DMS 273 (cell line): Measurements from ENCODE around the gene SLC38A1.
"Not testable (repeated sequence)": the region's sequence is repeated elsewhere in the genome, so short reads cannot be mapped to it uniquely, and the experiment has no call there.

Experiments used
- DNase-seq: peaks from one replicate; lab custom pipeline; 2025; ENCODE audit not compliant: unreplicated experiment; lab: John Stamatoyannopoulos, UW

SLC38A1 gene

GRCh38 chr12:46265102-46265501, 3.7 kb downstream of the SLC38A1 start:
- no peak for DNase-seq

DNA sequence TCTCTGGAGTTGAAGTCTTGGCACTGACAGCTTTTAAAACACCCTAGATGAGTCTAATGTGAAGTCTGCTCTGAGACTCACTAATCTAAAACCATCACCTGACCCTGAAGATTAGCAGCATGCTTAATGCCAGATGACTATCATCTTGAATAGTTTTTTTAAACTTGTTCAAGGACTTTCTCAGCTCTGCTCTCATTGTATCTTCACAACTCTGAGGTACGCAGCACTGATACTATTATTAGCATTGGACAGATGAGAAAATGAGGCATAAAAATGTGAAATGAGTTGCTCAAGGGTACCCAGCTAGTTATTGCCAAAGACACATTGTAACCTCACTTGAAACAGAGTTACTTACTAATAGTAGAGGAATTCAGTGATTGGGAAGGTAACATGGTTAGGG, 4.8 kb downstream of the SLC38A1 start:
- DNase-seq, result peak; percentile 12

DNA sequence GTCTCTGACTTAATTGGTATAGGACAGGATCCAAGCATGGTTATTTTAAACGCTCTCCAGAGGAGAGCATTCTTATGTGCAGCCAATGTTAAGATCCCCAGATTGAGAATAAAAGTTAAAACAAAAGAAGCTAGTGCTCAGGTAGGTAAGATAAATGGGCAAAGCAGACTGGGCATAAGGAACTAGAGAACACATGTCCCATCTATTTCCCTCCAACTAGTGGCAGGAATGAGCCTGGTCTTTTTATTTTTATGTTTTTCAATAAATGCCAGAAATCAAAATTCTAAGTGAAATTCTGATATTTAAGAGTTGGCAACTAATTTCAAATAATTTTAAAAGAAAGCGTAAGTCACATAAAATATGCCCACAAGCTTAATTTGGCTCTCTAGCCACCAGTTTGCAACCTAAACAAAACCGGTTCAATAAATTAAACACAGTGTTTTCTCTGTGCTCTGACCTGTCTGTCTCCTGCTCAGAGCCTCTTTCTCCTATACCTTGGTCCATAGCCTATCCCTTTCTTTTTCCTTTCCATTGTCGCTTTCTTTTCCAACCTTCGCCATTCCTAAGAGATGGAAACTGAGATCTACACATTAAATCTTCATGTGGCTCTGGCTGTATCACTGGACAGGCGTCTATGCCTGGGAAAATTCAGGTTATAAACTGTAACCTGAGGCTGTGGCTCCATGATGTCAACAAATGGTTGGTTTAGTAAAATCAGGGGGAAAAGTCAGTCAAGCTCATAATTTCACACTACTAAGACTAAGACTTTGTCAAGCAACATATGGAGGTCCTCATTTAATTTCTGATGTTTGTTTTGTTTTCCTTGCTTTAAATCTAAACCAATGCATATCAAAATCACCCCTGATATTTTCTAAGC, 5.5 kb downstream of the SLC38A1 start:
- peak; percentile 8 for DNase-seq

- no peak for DNase-seq
Observed at GRCh38 chr12:46261646-46262045, 7.2 kb downstream of the SLC38A1 start.

DNA sequence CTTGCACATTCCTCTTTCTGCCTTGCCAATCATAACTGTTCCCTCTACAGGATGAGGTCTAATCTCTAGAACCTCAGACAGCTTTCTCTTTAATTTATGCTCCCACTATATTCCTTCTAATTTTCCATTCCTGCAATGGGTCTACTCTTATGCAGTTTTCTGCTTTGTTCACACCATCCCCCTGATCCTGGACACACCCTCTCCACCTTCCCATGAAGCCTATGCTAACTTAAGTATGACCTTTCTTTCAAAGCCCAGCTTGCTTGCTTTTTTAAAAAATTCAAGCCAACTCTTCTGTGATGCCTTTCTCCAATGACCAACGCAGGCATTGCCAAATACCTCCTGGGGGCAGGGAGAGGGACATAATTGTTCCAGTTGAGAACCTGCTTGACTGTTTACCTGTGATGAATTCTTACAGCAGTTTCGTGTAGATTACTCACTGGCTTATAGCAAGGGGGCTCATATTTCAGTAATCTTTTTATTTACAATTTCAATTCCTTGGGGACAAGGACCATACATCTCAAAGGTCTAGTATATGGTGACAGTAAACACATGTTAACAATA, 7.8 kb downstream of the SLC38A1 start:
- no peak for DNase-seq

DNA sequence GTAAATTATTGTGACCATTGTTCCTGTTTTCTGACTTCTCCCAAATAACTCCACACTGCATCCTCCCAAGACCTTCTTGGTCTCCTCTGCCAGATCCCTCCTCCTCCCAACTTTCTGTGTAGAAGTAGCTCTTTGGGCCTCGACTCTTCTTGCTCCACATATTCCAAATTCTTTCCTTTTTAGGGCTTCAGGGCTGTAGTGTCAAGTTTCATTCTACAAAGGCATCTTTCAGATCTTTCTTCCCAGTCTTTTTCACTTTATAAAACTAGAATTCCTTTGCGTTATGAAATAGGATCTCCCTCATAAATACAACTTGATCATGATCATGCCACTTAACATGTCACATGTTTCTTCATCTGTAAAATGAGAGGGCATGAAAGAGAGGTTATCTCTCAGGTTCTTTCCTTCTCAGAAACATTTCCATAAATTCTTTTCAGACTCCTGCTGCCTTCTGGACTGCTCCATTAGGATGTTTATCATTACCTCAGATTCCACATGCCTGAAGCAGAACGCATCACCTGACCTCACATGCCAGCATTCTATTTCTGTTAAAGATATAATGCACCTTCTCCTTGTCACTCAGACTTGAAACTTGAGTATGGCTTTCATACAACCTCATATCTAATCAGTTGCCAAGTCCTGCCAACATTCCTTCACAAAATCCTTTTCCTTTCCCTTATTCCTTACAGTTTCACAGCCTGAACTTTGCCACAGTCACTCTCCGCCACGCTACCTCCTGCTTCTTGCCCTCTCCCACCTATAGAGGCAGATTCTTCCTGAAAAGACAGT, 8.5 kb downstream of the SLC38A1 start:
- DNase-seq, result no peak

DNA sequence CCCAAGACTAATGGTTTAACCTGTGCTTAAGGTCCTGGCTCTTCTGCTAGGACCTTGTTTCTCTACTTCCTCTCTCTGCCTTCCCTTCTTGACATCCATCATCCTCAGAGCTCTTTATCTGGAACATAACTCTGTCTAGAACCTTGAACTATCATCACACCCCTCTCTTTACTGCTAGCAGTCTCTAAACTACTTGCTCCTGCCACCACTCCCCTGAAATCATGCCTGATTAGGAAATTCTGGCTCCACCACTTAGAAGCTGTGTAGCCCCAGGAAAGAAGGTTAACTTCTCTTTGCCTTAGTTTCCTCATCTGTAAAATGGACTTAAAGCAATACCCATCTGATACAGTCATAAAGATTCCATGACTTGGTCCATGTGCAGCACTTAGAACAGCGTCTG, 9.1 kb downstream of the SLC38A1 start:
- DNase-seq, result no peak

DNA sequence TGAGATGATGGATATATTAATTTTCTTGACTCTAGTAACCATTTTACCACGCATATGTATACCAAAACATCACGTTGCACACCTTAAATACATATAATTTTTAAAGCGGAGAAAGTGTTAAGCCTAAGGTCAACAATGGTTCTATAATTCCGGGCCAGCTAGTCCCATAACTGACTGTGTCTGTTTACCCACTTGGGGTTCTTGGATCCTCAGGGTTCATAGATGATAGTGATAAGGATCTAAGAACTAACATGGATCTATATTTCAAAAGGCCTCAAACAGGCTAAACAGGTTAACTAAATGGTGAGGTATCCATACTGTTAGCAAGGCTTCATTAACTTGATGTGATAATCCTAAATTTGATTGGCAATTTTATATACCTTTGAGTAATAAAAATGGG, 9.8 kb downstream of the SLC38A1 start:
- DNase-seq, result no peak

- no peak for DNase-seq
Observed at GRCh38 chr12:46258129-46258528, 10.7 kb downstream of the SLC38A1 start.

- DNase-seq, result no peak
Observed at GRCh38 chr12:46256942-46257341, 11.9 kb downstream of the SLC38A1 start.

DNA sequence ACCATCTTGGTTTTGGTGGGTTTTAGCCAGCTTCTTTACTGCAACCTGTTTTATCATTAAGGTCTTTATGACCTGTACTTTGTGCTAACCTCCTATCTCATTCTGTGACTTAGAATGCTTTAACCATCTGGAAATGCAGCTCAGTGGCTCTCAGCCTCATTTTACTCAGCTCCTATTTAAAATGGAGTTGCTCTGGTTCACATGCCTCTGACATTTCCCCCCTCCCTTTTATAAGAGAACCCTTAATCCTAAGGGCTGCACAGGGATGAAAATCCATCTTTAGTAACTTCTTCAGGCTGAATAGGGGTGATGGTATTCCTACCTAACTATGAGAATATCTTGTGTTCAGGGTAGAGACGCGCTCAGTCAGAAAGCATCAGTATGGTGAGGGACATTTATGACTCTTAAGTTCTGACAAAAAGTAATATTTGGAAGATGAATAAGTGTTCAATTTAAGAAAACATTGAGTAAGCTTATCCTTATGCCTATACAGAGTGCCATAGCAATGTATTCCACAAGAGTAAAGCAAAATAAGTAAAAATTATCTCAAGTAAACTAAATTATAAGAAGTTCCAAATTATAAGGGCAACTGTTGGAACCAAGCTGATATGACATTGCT, 15.2 kb downstream of the SLC38A1 start:
- no peak for DNase-seq

DNA sequence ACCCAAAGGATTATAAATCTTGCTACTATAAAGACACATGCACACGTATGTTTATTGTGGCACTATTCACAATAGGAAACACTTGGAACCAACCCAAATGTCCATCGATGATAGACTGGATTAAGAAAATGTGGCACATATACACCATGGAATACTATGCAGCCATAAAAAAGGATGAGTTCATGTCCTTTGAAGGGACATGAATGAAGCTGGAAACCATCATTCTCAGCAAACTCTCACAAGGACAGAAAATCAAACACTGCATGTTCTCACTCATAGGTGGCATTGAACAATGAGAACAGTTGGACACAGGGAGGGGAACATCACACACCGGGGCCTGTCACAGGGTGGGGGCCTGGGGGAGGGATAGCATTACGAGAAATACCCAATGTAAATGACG, 16.8 kb downstream of the SLC38A1 start:
- not testable (repeated sequence) for DNase-seq

DNA sequence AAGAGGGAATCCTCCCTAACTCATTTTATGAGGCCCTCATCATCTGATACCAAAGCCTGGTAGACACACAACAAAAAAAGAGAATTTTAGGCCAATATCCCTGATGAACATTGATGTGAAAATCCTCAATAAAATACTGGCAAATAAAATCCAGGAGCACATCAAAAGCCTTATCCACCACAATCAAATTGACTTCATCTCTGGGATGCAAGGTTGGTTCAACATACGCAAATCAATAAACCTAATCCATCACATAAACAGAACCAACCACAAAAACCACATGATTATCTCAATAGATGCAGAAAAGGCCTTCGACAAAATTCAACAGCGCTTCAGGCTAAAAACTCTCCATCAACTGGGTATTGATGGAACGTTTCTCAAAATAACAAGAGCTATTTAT, 18.9 kb downstream of the SLC38A1 start:
- DNase-seq, result not testable (repeated sequence)

DNA sequence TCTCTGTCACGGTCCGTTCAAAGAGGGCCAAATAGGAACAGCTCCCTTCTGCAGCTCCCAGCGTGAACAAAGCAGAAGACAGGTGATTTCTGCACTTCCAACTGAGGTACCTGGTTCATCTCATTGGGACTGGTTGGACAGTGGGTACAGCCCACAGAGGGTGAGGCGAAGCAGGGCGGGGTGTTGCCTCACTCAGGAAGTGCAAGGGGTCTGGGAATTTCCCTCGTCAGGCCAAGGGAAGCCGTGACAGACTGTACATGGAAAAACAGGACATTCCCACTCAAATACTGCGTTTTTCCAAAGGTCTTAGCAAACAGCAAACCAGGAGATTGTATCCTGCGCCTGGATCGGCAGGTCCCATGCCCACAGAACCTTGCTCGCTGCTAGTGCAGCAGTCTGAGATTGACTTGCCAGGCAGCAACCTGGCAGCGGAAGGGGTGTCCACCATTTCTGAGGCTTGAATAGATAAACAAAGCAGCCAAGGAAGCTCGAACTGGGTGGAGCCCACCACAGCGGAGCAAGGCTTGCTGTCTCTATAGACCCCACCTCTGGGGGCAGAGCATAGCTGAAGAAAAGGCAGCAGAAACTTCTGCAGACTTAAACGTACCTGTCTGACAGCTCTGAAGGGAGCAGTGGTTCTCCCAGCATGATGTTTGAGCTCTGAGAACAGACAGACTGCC, 22.7 kb downstream of the SLC38A1 start:
- DNase-seq, result no peak

DNA sequence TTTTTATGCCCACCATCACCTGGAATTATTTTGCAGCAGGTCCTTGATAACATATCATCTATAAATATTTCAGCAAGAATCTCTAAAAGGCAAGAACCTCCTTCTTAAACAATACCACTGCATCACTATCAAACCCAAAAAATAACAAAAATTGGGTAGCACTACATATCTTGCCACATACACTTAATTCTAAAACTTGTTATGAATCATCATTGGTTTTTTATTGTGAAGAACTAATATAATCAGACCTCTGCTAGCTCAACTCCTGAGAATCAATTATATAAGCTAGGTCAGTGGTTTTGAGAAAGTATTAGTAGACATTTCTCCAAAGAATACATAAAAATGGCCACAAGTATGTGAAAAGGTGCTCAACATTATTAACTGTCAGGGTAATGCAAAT, 23.8 kb downstream of the SLC38A1 start:
- no peak for DNase-seq

DNA sequence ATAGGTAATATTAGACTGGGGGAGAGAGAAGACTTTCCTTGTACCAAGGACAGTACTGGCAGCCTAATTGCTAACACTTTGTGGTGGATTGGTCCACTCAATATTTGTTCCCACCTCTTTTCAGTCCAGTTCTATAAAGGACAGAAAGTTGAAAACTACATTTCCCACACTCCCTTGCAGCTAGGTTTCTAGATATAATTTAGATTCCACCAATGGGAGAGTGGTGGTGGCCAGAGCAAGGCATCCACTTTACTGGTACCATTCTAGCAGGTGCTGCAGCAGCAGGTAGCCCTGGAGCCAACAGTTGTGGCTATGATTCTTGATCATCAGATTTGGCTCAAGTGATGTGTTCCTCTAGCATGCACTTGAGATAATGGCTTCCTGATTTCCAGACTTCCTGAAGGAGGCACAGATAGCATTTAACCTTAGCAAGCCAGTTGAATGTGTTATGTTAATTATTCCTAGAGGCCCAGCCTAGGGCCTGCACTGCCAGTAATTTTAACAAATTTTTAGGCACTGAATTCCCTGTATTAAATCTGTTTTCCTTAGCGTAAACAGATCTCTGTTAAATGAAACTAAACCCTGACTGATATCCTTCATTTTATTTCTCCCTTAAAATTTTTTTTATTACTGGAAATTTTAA, 24.4 kb downstream of the SLC38A1 start:
- DNase-seq, result no peak

GRCh38 chr12:46242569-46242968, 26.3 kb downstream of the SLC38A1 start:
- no peak for DNase-seq

DNA sequence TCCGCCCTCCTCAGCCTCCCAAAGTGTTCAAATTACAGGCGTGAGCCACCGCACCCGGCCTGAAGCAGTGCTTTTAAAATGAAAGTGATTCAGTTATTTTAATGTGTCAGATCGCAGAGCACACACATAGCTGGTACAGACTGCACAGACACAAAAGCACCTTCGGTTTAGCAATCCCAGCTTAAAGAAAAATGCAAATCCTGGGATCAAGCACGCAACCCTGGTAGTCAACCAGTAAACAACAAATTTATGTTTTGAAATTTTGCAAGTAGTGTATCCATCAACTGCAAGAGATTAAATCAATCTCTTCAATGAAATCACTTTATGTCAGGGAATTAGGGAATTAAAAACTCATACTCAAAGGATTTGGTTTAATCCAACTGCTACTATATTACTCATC, 28.4 kb downstream of the SLC38A1 start:
- no peak for DNase-seq

GRCh38 chr12:46238821-46239220, 30.0 kb downstream of the SLC38A1 start:
- DNase-seq, result no peak

DNA sequence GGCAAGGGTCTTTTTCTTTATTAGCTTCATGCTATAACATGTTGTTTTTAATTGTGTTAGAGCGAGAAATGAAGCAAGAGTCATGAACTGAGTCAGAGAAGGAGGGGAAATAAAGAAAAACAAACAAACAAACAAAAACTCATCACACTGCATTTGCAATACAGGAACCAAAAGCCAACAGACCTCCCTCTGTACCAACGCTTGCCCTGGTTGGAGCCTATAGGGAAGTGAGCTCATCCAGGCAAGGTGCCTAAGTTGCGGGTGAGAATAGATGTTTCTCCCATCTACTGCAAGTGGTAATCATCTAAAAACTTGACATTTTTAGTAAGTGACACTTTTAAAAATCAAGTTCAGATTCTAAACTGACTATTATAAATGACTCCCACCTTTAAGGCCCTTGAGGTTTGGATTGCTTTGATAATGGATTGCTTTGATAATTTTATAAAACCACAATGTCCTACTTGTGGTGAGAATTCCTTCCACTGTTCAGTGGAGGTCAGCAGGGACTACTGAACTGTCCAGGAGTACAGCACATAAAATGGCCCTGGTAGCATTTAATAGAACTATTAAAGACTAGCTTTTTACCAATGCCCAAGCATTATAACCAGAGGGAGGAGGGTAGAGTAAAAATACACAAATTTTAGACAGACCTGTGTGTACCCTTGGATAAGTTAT, 31.3 kb downstream of the SLC38A1 start:
- no peak for DNase-seq
